ENCODE results near the gene FGF14.

DNA sequence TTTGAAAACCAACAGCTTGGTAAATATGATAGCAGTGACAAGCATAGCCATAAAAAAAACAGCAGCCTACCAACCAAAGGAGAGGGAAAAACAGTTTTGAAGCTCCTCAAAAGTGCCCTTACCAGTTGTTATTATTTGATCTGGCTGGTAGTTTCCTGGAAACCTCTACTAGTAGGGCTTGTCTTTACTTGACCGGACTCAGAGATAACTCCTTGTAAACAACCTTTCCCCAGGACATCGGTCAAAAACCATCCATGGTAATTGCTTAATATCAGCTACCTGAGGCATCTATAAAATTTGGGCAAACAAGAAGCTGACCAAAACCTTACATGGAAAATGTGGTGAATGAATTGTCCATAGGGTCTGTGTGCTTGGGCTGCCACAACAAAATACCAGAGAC, 210.9 kb downstream of the FGF14 start:
- TF ChIP-seq, protein P1, sequence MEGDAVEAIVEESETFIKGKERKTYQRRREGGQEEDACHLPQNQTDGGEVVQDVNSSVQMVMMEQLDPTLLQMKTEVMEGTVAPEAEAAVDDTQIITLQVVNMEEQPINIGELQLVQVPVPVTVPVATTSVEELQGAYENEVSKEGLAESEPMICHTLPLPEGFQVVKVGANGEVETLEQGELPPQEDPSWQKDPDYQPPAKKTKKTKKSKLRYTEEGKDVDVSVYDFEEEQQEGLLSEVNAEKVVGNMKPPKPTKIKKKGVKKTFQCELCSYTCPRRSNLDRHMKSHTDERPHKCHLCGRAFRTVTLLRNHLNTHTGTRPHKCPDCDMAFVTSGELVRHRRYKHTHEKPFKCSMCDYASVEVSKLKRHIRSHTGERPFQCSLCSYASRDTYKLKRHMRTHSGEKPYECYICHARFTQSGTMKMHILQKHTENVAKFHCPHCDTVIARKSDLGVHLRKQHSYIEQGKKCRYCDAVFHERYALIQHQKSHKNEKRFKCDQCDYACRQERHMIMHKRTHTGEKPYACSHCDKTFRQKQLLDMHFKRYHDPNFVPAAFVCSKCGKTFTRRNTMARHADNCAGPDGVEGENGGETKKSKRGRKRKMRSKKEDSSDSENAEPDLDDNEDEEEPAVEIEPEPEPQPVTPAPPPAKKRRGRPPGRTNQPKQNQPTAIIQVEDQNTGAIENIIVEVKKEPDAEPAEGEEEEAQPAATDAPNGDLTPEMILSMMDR (IDR thresholded peaks at IDR 0.05) = no peak
- no peak for TF ChIP-seq ZFX (IDR thresholded peaks at IDR 0.05; ENCODE audit: borderline replicate concordance)

All from 22Rv1 (cell line).